H1 (cell line): ENCODE measurements around the gene SEC61A1.

Experiments
- BACH1 ChIP-seq: IDR thresholded peaks from 2 replicates; pipeline ENCODE4 v1.6.1; 2012; ENCODE audit warnings: low read length, improper control_type of control experiment
- CTCF ChIP-seq, 3 experiments: IDR thresholded peaks; 1 replicate in 2 of 3; 2 replicates in 1 of 3; pipeline versions ENCODE4 v1.5.1 to v1.6.1; 2011; ENCODE audit warnings: low read length in 3 of 3, mild to moderate bottlenecking in 3 of 3, inconsistent platforms in 2 of 3, low read depth in 1 of 3, moderate library complexity in 1 of 3; ENCODE audit not compliant: insufficient read depth in 1 of 3; ENCODE audit errors: control extremely low read depth in 1 of 3
- YY1 ChIP-seq: IDR thresholded peaks from 2 replicates; pipeline ENCODE4 v1.6.1; 2011; ENCODE audit warnings: low read depth, mild to moderate bottlenecking, low read length

DNA sequence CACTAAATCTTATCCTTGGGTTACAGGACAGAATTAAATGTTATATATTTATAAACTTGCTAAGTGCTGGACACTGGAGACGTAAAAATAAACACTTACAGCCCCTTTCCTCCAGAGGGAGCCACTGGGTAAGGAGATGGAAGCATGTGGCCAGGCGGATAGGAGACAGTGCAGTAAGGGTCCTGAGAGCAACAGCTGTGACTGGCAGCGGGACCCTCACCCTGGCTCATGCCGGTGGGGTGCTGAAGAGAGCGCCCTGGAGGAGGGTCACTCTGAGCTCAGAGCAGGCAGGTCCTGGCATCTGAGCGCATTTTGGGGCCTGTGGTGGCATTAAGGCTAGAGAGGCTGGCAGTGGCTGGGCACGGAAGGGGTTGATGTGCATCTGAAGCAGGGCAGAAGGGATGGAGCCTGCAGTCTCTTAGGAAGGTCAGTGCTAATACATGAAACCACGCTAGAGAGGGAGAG is 16.0 kb downstream of the SEC61A1 start:
- peak in 2 of 3 experiments; percentile 64 to 72; a peak in 3 of 4 replicates for TF ChIP-seq CTCF (IDR thresholded peaks at IDR 0.05; ENCODE audit: control extremely low read depth in 1 of 3, insufficient read depth in 1 of 3, low read depth in 1 of 3, low read length in 3 of 3)
- no peak for TF ChIP-seq YY1
- no peak for TF ChIP-seq BACH1
